Trophoblast cell (in vitro differentiated cells and primary cell): Measurements from ENCODE around the gene SLAMF1.

Experiments
- DNase-seq, 2 donors: peaks; one replicate each; pipeline ENCODE4 v3.0.0-alpha.2; 2016
- H2AFZ ChIP-seq: 2 replicates; pipeline ENCODE4 v1.6.1; 2013; ENCODE audit warnings: low read length, moderate library complexity, mild to moderate bottlenecking; ENCODE audit not compliant: insufficient read depth, poor library complexity
- H2AK5ac ChIP-seq: 2 replicates; pipeline ENCODE4 v1.6.1; 2013; ENCODE audit warnings: mild to moderate bottlenecking, low read length
- H2BK120ac ChIP-seq: 2 replicates; pipeline ENCODE4 v1.6.1; 2013; ENCODE audit warnings: low read length, mild to moderate bottlenecking, moderate library complexity; ENCODE audit not compliant: insufficient read depth, poor library complexity
- H2BK12ac ChIP-seq: 2 replicates; pipeline ENCODE4 v1.6.1; 2013; ENCODE audit warnings: mild to moderate bottlenecking, low read length, moderate library complexity
- H2BK5ac ChIP-seq: 2 replicates; pipeline ENCODE4 v1.6.1; 2013; ENCODE audit warnings: low read length, low read depth, moderate library complexity, mild to moderate bottlenecking; ENCODE audit not compliant: poor library complexity
- H3K14ac ChIP-seq: 2 replicates; pipeline ENCODE4 v1.6.1; 2013; ENCODE audit warnings: mild to moderate bottlenecking, low read length
- H3K18ac ChIP-seq: 2 replicates; pipeline ENCODE4 v1.6.1; 2013; ENCODE audit warnings: mild to moderate bottlenecking, low read length
- H3K23ac ChIP-seq: 2 replicates; pipeline ENCODE4 v1.6.1; 2013; ENCODE audit warnings: low read length
- H3K27ac ChIP-seq: 2 replicates; pipeline ENCODE4 v1.5.1; 2013; ENCODE audit warnings: low read depth, mild to moderate bottlenecking, inconsistent platforms, low read length, moderate library complexity
- H3K27me3 ChIP-seq: 2 replicates; pipeline ENCODE4 v1.6.1; 2013; ENCODE audit warnings: inconsistent platforms, mild to moderate bottlenecking, low read length, moderate library complexity; ENCODE audit not compliant: insufficient read depth
- H3K36me3 ChIP-seq, 2 experiments: 1 replicate in 1 of 2; 2 replicates in 1 of 2; pipeline ENCODE4 v1.6.1; 2013; ENCODE audit warnings: low read length in 2 of 2, mild to moderate bottlenecking in 2 of 2, moderate library complexity in 1 of 2; ENCODE audit not compliant: insufficient read depth in 2 of 2, control insufficient read depth in 1 of 2
- H3K4ac ChIP-seq: 2 replicates; pipeline ENCODE4 v1.6.1; 2013; ENCODE audit warnings: low read depth, mild to moderate bottlenecking, low read length, moderate library complexity
- H3K4me1 ChIP-seq, 2 experiments: 1 replicate in 1 of 2; 2 replicates in 1 of 2; pipeline ENCODE4 v1.6.1; 2013; ENCODE audit warnings: low read length in 2 of 2, mild to moderate bottlenecking in 2 of 2, moderate library complexity in 1 of 2; ENCODE audit not compliant: insufficient read depth in 2 of 2, control insufficient read depth in 1 of 2
- H3K4me2 ChIP-seq: 2 replicates; pipeline ENCODE4 v1.6.1; 2013; ENCODE audit warnings: inconsistent platforms, mild to moderate bottlenecking, low read length, moderate library complexity
- H3K4me3 ChIP-seq: 2 replicates; pipeline ENCODE4 v1.5.1; 2013; ENCODE audit warnings: mild to moderate bottlenecking, low read depth, low read length, inconsistent platforms
- H3K79me1 ChIP-seq: one replicate; pipeline ENCODE4 v1.6.1; 2013; ENCODE audit warnings: low read length
- H3K79me2 ChIP-seq: 2 replicates; pipeline ENCODE4 v1.6.1; 2013; ENCODE audit warnings: low read length, mild to moderate bottlenecking; ENCODE audit not compliant: control insufficient read depth, insufficient read depth, poor library complexity
- H3K9ac ChIP-seq: 2 replicates; pipeline ENCODE4 v1.6.1; 2013; ENCODE audit warnings: mild to moderate bottlenecking, low read length
- H3K9me3 ChIP-seq: 2 replicates; pipeline ENCODE4 v1.6.1; 2013; ENCODE audit warnings: low read depth, mild to moderate bottlenecking, control low read depth, inconsistent platforms, low read length; ENCODE audit not compliant: insufficient read depth
- H4K12ac ChIP-seq: 2 replicates; pipeline ENCODE4 v1.6.1; 2013; ENCODE audit warnings: low read depth, mild to moderate bottlenecking, low read length, moderate library complexity
- H4K8ac ChIP-seq: 2 replicates; pipeline ENCODE4 v1.6.1; 2013; ENCODE audit warnings: low read depth, mild to moderate bottlenecking, low read length, moderate library complexity
- H4K91ac ChIP-seq: one replicate; pipeline ENCODE4 v1.6.1; 2013; ENCODE audit warnings: low read depth, mild to moderate bottlenecking, low read length, moderate library complexity
- WGBS: extraction: QIAGEN DNeasy Blood & Tissue Kit; methylation state at CpG from one replicate; pipeline ENCODE4 v1.1.7; 2013; ENCODE audit warnings: missing lambda C conversion rate; ENCODE audit not compliant: insufficient read length, insufficient coverage; ENCODE audit errors: extremely low coverage; 5-methylcytosine and 5-hydroxymethylcytosine counted together

SLAMF1 gene

DNA sequence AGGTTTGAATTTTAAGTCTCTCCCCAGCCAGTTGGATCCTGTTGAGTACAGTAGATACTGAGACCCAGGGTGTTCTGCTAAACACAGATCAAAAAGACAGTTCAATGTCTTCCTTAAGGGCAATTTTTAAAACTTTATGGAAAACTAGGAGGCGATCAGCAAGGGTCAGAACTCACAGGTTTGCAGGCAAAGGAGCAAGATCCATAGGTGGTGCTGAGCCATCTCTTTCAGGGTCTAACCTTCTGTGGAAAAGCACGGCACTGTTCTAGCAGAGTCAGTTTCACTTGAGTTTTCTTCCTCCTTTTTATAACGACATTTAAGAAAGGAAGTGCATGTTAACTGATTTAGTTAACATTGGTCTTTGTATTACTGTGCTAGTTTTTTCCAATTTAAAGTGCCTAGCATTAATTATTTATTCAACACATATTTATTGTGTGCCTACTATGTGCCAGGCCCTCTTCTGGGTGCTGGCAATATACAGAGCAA is 67.6 kb downstream of the SLAMF1 start, which contains the start of gene CD84:
Gene CD84, minus strand, starts transcription at position 281 of the 486 bp plus-strand sequence. Its CDS starts 59 bp downstream, at position 222.
- no peaks in the 10 kb centered on the region for H3K79me1 ChIP-seq
- H3K27ac ChIP-seq, result no peak within 1 kb of the TSS
- no peak within 1 kb of the TSS for H3K14ac ChIP-seq
- no peak within 1 kb of the TSS for H2AK5ac ChIP-seq
- H4K12ac ChIP-seq, result no peak within 1 kb of the TSS
- no peak for DNase-seq
- no peak within 1 kb of the TSS for H4K91ac ChIP-seq
- no CpG with 5 or more reads among the region's 3 CpGs for WGBS
- no peaks in the 10 kb centered on the region for H3K36me3 ChIP-seq
- H2BK12ac ChIP-seq, result no peak within 1 kb of the TSS
- H2BK120ac ChIP-seq, result no peak within 1 kb of the TSS
- no peaks in the 10 kb centered on the region for H3K4me1 ChIP-seq
- H3K23ac ChIP-seq, result no peak within 1 kb of the TSS
- H3K18ac ChIP-seq, result no peak within 1 kb of the TSS
- H3K9me3 ChIP-seq, result no peaks in the 10 kb centered on the region
- H3K9ac ChIP-seq, result no peak within 1 kb of the TSS
- no peak within 1 kb of the TSS for H2AFZ ChIP-seq
- H2BK5ac ChIP-seq, result no peak within 1 kb of the TSS
- no peak within 1 kb of the TSS for H3K4me3 ChIP-seq
- no peak within 1 kb of the TSS for H3K4me2 ChIP-seq
- no peaks in the 10 kb centered on the region for H3K79me2 ChIP-seq
- H3K27me3 ChIP-seq, result no peaks in the 10 kb centered on the region
- H4K8ac ChIP-seq, result no peak within 1 kb of the TSS
- no peak within 1 kb of the TSS for H3K4ac ChIP-seq

DNA sequence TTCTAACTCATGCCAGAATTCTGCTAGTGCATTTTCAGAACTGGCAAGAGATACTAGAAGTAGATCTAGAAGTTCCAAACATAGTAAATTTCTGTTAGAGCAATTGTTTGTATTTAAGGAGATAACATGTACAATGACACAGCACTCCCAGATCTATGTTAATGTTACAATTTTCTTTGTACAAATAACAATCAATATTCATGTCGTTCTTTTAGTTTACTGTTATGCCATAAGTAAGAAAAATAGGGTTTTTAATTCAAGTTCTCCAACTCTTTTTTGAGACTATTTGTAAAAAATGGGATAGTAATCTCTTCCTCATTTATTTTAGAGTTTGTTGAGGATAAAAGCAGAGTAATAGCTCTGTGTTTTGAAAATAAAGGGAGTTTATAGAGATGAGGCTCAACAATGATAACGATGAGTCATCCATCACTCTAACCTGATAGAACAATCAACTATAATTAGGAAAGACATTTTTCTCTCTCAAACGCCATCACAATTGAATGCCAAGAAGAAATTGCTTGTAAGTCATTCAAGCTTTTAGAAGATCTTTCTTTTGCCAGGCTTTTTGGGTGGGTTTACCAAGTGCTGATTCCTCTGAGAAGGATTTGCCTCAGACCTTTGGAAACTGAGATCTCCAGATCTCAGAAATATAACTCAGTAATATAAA is 68.2 kb downstream of the SLAMF1 start:
- no peak overlapping the region for H3K23ac ChIP-seq
- H2AFZ ChIP-seq, result no peak overlapping the region
- no peaks in the 10 kb centered on the region for H3K4me1 ChIP-seq
- H3K14ac ChIP-seq, result no peak overlapping the region
- H2BK12ac ChIP-seq, result no peak overlapping the region
- no peak overlapping the region for H4K12ac ChIP-seq
- H3K4ac ChIP-seq, result no peak overlapping the region
- H4K8ac ChIP-seq, result no peak overlapping the region
- no peak overlapping the region for H3K4me3 ChIP-seq
- no peak overlapping the region for H2BK120ac ChIP-seq
- H4K91ac ChIP-seq, result no peak overlapping the region
- H3K4me2 ChIP-seq, result no peak overlapping the region
- no CpG with 5 or more reads among the region's 3 CpGs for WGBS
- no peak overlapping the region for H3K27ac ChIP-seq
- no peak overlapping the region for H2AK5ac ChIP-seq
- no peaks in the 10 kb centered on the region for H3K27me3 ChIP-seq
- DNase-seq, result no peak
- H3K9ac ChIP-seq, result no peak overlapping the region
- H3K18ac ChIP-seq, result no peak overlapping the region
- no peaks in the 10 kb centered on the region for H3K79me2 ChIP-seq
- no peaks in the 10 kb centered on the region for H3K9me3 ChIP-seq
- no peaks in the 10 kb centered on the region for H3K36me3 ChIP-seq
- H2BK5ac ChIP-seq, result no peak overlapping the region
- no peaks in the 10 kb centered on the region for H3K79me1 ChIP-seq

- no peak overlapping the region for H2BK5ac ChIP-seq
- no peaks in the 10 kb centered on the region for H3K4me1 ChIP-seq
- H3K27ac ChIP-seq, result no peak overlapping the region
- no peak overlapping the region for H4K12ac ChIP-seq
- H4K8ac ChIP-seq, result no peak overlapping the region
- H3K79me1 ChIP-seq, result no peaks in the 10 kb centered on the region
- no peak overlapping the region for H3K14ac ChIP-seq
- DNase-seq, result no peak
- no peaks in the 10 kb centered on the region for H3K27me3 ChIP-seq
- no peaks in the 10 kb centered on the region for H3K9me3 ChIP-seq
- no peak overlapping the region for H3K18ac ChIP-seq
- H2BK120ac ChIP-seq, result no peak overlapping the region
- no peak overlapping the region for H3K4ac ChIP-seq
- no peak overlapping the region for H2AFZ ChIP-seq
- no peak overlapping the region for H2AK5ac ChIP-seq
- no peaks in the 10 kb centered on the region for H3K36me3 ChIP-seq
- no peak overlapping the region for H3K23ac ChIP-seq
- H3K4me3 ChIP-seq, result no peak overlapping the region
- no peaks in the 10 kb centered on the region for H3K79me2 ChIP-seq
- H3K9ac ChIP-seq, result no peak overlapping the region
- H2BK12ac ChIP-seq, result no peak overlapping the region
- no CpG with 5 or more reads among the region's 3 CpGs for WGBS
- no peak overlapping the region for H4K91ac ChIP-seq
- no peak overlapping the region for H3K4me2 ChIP-seq
Measured at GRCh38 chr1:160578175-160578524, 68.7 kb downstream of the SLAMF1 start.

- Histone ChIP-seq H2AK5ac (no peak overlapping the region), H3K23ac (no peak overlapping the region), H3K36me3 (no peaks in the 10 kb centered on the region), H2BK12ac (no peak overlapping the region), H3K18ac (no peak overlapping the region), H3K9me3 (no peaks in the 10 kb centered on the region), H2BK5ac (no peak overlapping the region), H3K4ac (no peak overlapping the region), H3K4me1 (no peaks in the 10 kb centered on the region), H2BK120ac (no peak overlapping the region), H3K14ac (no peak overlapping the region), H3K27ac (no peak overlapping the region), H3K79me1 (no peaks in the 10 kb centered on the region), H3K4me3 (no peak overlapping the region), H3K4me2 (no peak overlapping the region), H3K79me2 (no peaks in the 10 kb centered on the region), H4K91ac (no peak overlapping the region), H3K27me3 (no peaks in the 10 kb centered on the region), H4K12ac (no peak overlapping the region), H4K8ac (no peak overlapping the region), H3K9ac (no peak overlapping the region), H2AFZ (no peak overlapping the region)
- no CpG with 5 or more reads among the region's 2 CpGs for WGBS
- no peak for DNase-seq
Measured at GRCh38 chr1:160577671-160578070, 69.2 kb downstream of the SLAMF1 start.
